A204.1 (cell line): ENCODE results near the gene CINP.
"Not testable (repeated sequence)": the region's sequence is repeated elsewhere in the genome, so short reads cannot be mapped to it uniquely, and the experiment has no call there.

Experiments
- FAIRE-seq: peaks from 2 replicates; lab custom pipeline; 2012; peaks lifted over from hg19 to GRCh38; lab: Jason Lieb, UNC

Gene CINP

GRCh38 chr14:102320033-102320660, 42.5 kb downstream of the CINP start:
- FAIRE-seq = no peak

- no peak for FAIRE-seq
Observed at GRCh38 chr14:102319351-102320032, 43.2 kb downstream of the CINP start, which contains the start of gene ZNF839. Gene ZNF839 (plus strand): TSS chr14:102319746. CDS start chr14:102319766, 20 bp downstream.

- FAIRE-seq = no peak
Observed at GRCh38 chr14:102318781-102319276, 43.9 kb downstream of the CINP start.

- FAIRE-seq = no peak
Observed at GRCh38 chr14:102317564-102318248, 45.0 kb downstream of the CINP start.

GRCh38 chr14:102316743-102317563, 45.7 kb downstream of the CINP start:
- no peak for FAIRE-seq

GRCh38 chr14:102316338-102316742, 46.4 kb downstream of the CINP start:
- peak; percentile 21 for FAIRE-seq

GRCh38 chr14:102315121-102315520, 47.6 kb downstream of the CINP start:
- peak; percentile 41 for FAIRE-seq

- no peak for FAIRE-seq
Observed at GRCh38 chr14:102314242-102315011, 48.3 kb downstream of the CINP start.

- peak; percentile 78 for FAIRE-seq
Observed at GRCh38 chr14:102304611-102305506, 57.8 kb downstream of the CINP start, which contains the start of gene MOK. Gene MOK (minus strand): TSS chr14:102305164. CDS start chr14:102304968, 196 bp downstream.

- FAIRE-seq = peak; percentile 25
Observed at GRCh38 chr14:102303664-102304063, 59.0 kb downstream of the CINP start.

GRCh38 chr14:102298303-102299070, 64.2 kb downstream of the CINP start:
- FAIRE-seq = not testable (repeated sequence)
